CD14-positive monocyte (primary cell): ENCODE results near the gene TSPAN18. TPM values are rescaled to one million over a fixed set of nuclear protein-coding genes. Genes with fewer than 3 reads are reported as not detected.

Experiments
- DNase-seq, 3 donors: peaks; one replicate each; pipeline ENCODE4 v3.0.0-alpha.2; 2011 to 2022
- H2AFZ ChIP-seq: 2 replicates; pipeline ENCODE4 v1.6.0; 2012; ENCODE audit warnings: mild to moderate bottlenecking, low read depth, low read length, inconsistent platforms; ENCODE audit not compliant: insufficient read depth, poor library complexity, severe bottlenecking
- H3K27ac ChIP-seq, 2 donors: 1 replicate in 1 of 2; 2 replicates in 1 of 2; pipeline ENCODE4 v1.5.1; 2012 to 2013; ENCODE audit warnings: low read length in 2 of 2, control low read depth in 1 of 2, inconsistent platforms in 1 of 2, low read depth in 1 of 2, mild to moderate bottlenecking in 1 of 2
- H3K27me3 ChIP-seq, 2 donors: one replicate each; pipeline versions ENCODE4 v1.6.0 to v1.6.1; 2011 to 2013; ENCODE audit warnings: low read length in 2 of 2; ENCODE audit not compliant: control insufficient read depth in 2 of 2, insufficient read depth in 2 of 2
- H3K36me3 ChIP-seq, 2 donors: replicated peaks in 1 of 2; 1 replicate in 1 of 2; 2 replicates in 1 of 2; pipeline versions ENCODE4 v1.5.1 to v1.6.1; 2012 to 2013; ENCODE audit warnings: low read length in 2 of 2, control low read depth in 1 of 2, inconsistent platforms in 1 of 2, mild to moderate bottlenecking in 1 of 2; ENCODE audit not compliant: insufficient read depth in 2 of 2, control insufficient read depth in 1 of 2
- H3K4me1 ChIP-seq, 2 donors: 1 replicate in 1 of 2; 2 replicates in 1 of 2; pipeline versions ENCODE4 v1.5.1 to v1.6.1; 2012 to 2013; ENCODE audit warnings: low read length in 2 of 2, control low read depth in 1 of 2, inconsistent platforms in 1 of 2, mild to moderate bottlenecking in 1 of 2, moderate library complexity in 1 of 2; ENCODE audit not compliant: insufficient read depth in 2 of 2, control insufficient read depth in 1 of 2
- H3K4me2 ChIP-seq: replicated peaks from 2 replicates; pipeline ENCODE3; 2012; ENCODE audit warnings: low read length, moderate library complexity, mild to moderate bottlenecking; ENCODE audit not compliant: poor library complexity, severe bottlenecking; ENCODE audit errors: extremely low read depth
- H3K4me3 ChIP-seq, 3 experiments: fragments of 200-600 bp in 1 of 3; sonication (generic) in 1 of 3; replicated peaks in 1 of 3; 1 replicate in 2 of 3; 2 replicates in 1 of 3; pipeline ENCODE4 v1.5.1; 2011 to 2013; ENCODE audit warnings: low read length in 3 of 3, mild to moderate bottlenecking in 3 of 3, control low read depth in 2 of 3, low read depth in 2 of 3, inconsistent platforms in 1 of 3, moderate library complexity in 1 of 3
- H3K79me2 ChIP-seq: 2 replicates; pipeline ENCODE4 v1.6.0; 2012; ENCODE audit warnings: mild to moderate bottlenecking, control low read depth, inconsistent platforms, low read length, moderate library complexity; ENCODE audit not compliant: insufficient read depth
- H3K9ac ChIP-seq: 2 replicates; pipeline ENCODE4 v1.6.0; 2017; ENCODE audit warnings: low read length, mild to moderate bottlenecking; ENCODE audit not compliant: insufficient read depth, poor library complexity, severe bottlenecking
- H3K9me3 ChIP-seq, 2 donors: replicated peaks in 1 of 2; 1 replicate in 1 of 2; 2 replicates in 1 of 2; pipeline versions ENCODE4 v1.5.1 to v1.6.1; 2012 to 2013; ENCODE audit warnings: low read length in 2 of 2, control low read depth in 1 of 2; ENCODE audit not compliant: control insufficient read depth in 1 of 2, insufficient read depth in 1 of 2
- H4K20me1 ChIP-seq: 2 replicates; pipeline ENCODE4 v1.6.0; 2012; ENCODE audit warnings: mild to moderate bottlenecking, low read length, control low read depth, moderate library complexity; ENCODE audit not compliant: insufficient read depth
- H3K27ac Mint-ChIP-seq, 7 donors: one replicate each; pipeline ENCODE4 v1.8.0; 2020; ENCODE audit warnings: mild to moderate bottlenecking in 7 of 7, mixed read lengths in 7 of 7, moderate library complexity in 6 of 7, inconsistent platforms in 2 of 7
- H3K27me3 Mint-ChIP-seq, 3 donors: one replicate each; pipeline ENCODE4 v1.8.0; 2021 to 2022; ENCODE audit warnings: low read depth in 3 of 3, mild to moderate bottlenecking in 3 of 3, mixed read lengths in 3 of 3, moderate library complexity in 3 of 3, inconsistent platforms in 1 of 3
- H3K36me3 Mint-ChIP-seq, 2 donors: one replicate each; pipeline ENCODE4 v1.8.0; 2020; ENCODE audit warnings: mixed read lengths in 2 of 2, inconsistent platforms in 1 of 2, mild to moderate bottlenecking in 1 of 2
- H3K4me1 Mint-ChIP-seq: one replicate; pipeline ENCODE4 v1.8.0; 2020; ENCODE audit warnings: mild to moderate bottlenecking, mixed read lengths
- H3K4me3 Mint-ChIP-seq, 2 donors: one replicate each; pipeline ENCODE4 v1.8.0; 2020; ENCODE audit warnings: mild to moderate bottlenecking in 2 of 2, mixed read lengths in 2 of 2, moderate library complexity in 1 of 2
- H3K9me3 Mint-ChIP-seq, 7 donors: one replicate each; pipeline ENCODE4 v1.8.0; 2020 to 2022; ENCODE audit warnings: mixed read lengths in 7 of 7, mild to moderate bottlenecking in 6 of 7, moderate library complexity in 6 of 7, inconsistent platforms in 2 of 7
- CTCF ChIP-seq: fragments of 200-600 bp; IDR thresholded peaks from one replicate; pipeline ENCODE4 v1.8.0; 2022; ENCODE audit warnings: antibody characterized with exemption, mild to moderate bottlenecking
- WGBS: methylation state at CpG from one replicate; pipeline ENCODE4 v1.1.5; 2013; ENCODE audit warnings: missing lambda C conversion rate; ENCODE audit not compliant: insufficient coverage; 5-methylcytosine and 5-hydroxymethylcytosine counted together
- intact Hi-C, 2 donors: fragments of 100-400 bp; cut with micrococcal nuclease; formaldehyde crosslinking; loops; one replicate each; pipeline versions ENCODE4 v1.15.0 to v1.15.1; 2023
- polyA plus RNA-seq, 3 donors: library from polyadenylated mRNA; depleted of rRNA in 1 of 3; unstranded in 2 of 3; stranded (reverse) in 1 of 3; fragments of 300-500 nt in 2 of 3; fragments of >200 nt in 1 of 3; fragmentation: Illumina TruSeq in 2 of 3; gene quantifications; 1 replicate in 2 of 3; 2 replicates in 1 of 3; pipeline ENCODE4 v1.2.3, GENCODE V29; 2012 to 2021

The TSPAN18 gene
- polyA plus RNA-seq, 3 donors, result not detected

DNA sequence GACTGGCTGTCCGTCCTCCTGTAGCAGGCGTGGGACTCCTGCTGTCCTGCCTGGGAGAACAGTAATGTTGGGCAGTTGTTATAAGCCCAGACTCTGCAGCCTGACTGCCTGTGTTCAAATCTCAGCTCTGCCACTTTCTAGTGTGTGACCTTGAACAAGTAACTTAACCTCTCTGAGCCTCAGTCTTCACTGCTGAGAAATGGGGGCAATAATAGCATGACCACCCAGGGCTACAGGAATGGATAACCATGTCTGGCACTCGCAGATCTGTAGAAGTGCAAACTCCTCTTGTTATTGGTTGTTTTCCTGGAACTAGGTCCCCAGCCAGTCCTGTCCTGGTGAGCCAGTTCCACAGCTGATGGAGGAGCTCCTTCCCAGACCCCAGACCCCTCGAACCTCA, 154.2 kb downstream of the TSPAN18 start:
- Histone ChIP-seq H3K9ac (no peak overlapping the region), H4K20me1 (no peaks in the 10 kb centered on the region), H3K27ac (no peak overlapping the region), H3K27me3 (peaks cover 0 to 2% of the 10 kb centered on the region in 2 donors), H3K4me1 (no peaks in the 10 kb centered on the region), H3K79me2 (no peaks in the 10 kb centered on the region), H3K4me2 (no peak overlapping the region), H3K36me3 (no peaks in the 10 kb centered on the region), H2AFZ (no peak overlapping the region), H3K4me3 (no peak overlapping the region), H3K9me3 (no peaks in the 10 kb centered on the region)
- Mint-ChIP-seq H3K4me3 (no peak overlapping the region), H3K4me1 (no peaks in the 10 kb centered on the region), H3K36me3 (no peaks in the 10 kb centered on the region), H3K27ac (no peak overlapping the region), H3K9me3 (no peaks in the 10 kb centered on the region), H3K27me3 (peaks cover 3 to 15% (median 8%) of the 10 kb centered on the region in 3 donors)
- intact Hi-C loops, result no loop called here
- WGBS, result 93% methylated on average over 2 of the region's 4 CpGs
- no peak for DNase-seq
- TF ChIP-seq CTCF, result no peak

GRCh38 chr11:44883277-44883676, 156.5 kb downstream of the TSPAN18 start:
- H3K27me3 Mint-ChIP-seq, result peaks cover 3 to 16% (median 6%) of the 10 kb centered on the region in 3 donors
- DNase-seq, result no peak
- Histone ChIP-seq H3K27me3 (peaks cover 0 to 2% of the 10 kb centered on the region in 2 donors), H3K9me3 (no peaks in the 10 kb centered on the region), H3K4me3 (no peak overlapping the region), H3K4me1 (no peaks in the 10 kb centered on the region), H2AFZ (no peak overlapping the region), H3K27ac (no peak overlapping the region), H3K79me2 (no peaks in the 10 kb centered on the region), H3K4me2 (no peak overlapping the region), H4K20me1 (no peaks in the 10 kb centered on the region), H3K36me3 (no peaks in the 10 kb centered on the region), H3K9ac (no peak overlapping the region)
- intact Hi-C loops, result no loop called here
- no peak overlapping the region for H3K27ac Mint-ChIP-seq
- H3K4me1 Mint-ChIP-seq, result no peaks in the 10 kb centered on the region
- WGBS, result 79% methylated on average over 2 of the region's 6 CpGs
- H3K9me3 Mint-ChIP-seq, result no peaks in the 10 kb centered on the region
- H3K4me3 Mint-ChIP-seq, result no peak overlapping the region
- H3K36me3 Mint-ChIP-seq, result no peaks in the 10 kb centered on the region
- no peak for TF ChIP-seq CTCF
